ENCODE measurements around the gene PSMD12. TPM values are rescaled to one million over a fixed set of nuclear protein-coding genes. Genes with fewer than 3 reads are reported as not detected.

The PSMD12 gene
- total and polyA plus RNA-seq, 9 of the 15 experiments (the other 6 are each of a cell fraction or from before 2014, with no cell fraction given): 36.6 to 150 (median 65.5) TPM

- Histone ChIP-seq H3K4me1 (replicated peaks in 1 of 2; ENCODE audit: control insufficient read depth in 2 of 2, insufficient read depth in 2 of 2, low read length in 2 of 2) (no peaks in the 10 kb centered on the region), H3K27me3 (ENCODE audit: control insufficient read depth in 2 of 2, insufficient read depth in 2 of 2, low read length in 2 of 2) (no peaks in the 10 kb centered on the region), H3K4me2 (ENCODE audit: insufficient read depth, low read length) (no peak overlapping the region), H3K4me3 (no peak overlapping the region), H3K36me3 (ENCODE audit: control insufficient read depth, insufficient read depth, low read length) (peaks cover 89% of the 10 kb centered on the region), H2AFZ (ENCODE audit: low read depth, low read length) (no peak overlapping the region), H4K20me1 (replicated peaks; ENCODE audit: control insufficient read depth, insufficient read depth, low read length) (no peaks in the 10 kb centered on the region), H3K9me3 (replicated peaks; ENCODE audit: control insufficient read depth, insufficient read depth, low read depth, low read length) (no peaks in the 10 kb centered on the region), H3K27ac (ENCODE audit: extremely low read depth, low read depth, low read length) (no peak overlapping the region), H3K9ac (ENCODE audit: insufficient read depth in 1 of 2, low read depth in 2 of 2, low read length in 2 of 2) (no peak overlapping the region), H3K9me1 (ENCODE audit: control insufficient read depth, insufficient read depth, low read length) (no peaks in the 10 kb centered on the region), H3K79me2 (ENCODE audit: control insufficient read depth, insufficient read depth, low read length) (peaks cover 3% of the 10 kb centered on the region; the same call in 1 of the 3 replicates)
- FAIRE-seq (no peak), DNase-seq (ENCODE audit: extremely low read depth in 1 of 4, low spot score in 3 of 4) (no peak), ATAC-seq (no peak)
- ChIA-PET POLR2A (interaction anchor here (1.9 kb wide), 1 partner anchor 8 kb away, joined by 5 read pairs; no protein-coding TSS in a partner anchor), CTCF (ENCODE audit: low intra/inter-chr PET ratio) (no interaction called here)
- TF ChIP-seq POLR2A (conservative IDR thresholded peaks at IDR 0.05) (0 out of 2 replicates have a peak, but pooled peaks have one; percentile 22), CHD7 (IDR thresholded peaks at IDR 0.05; ENCODE audit: low read depth, low read length) (no peak), ZNF280B (CRISPR knock-in tag; IDR thresholded peaks at IDR 0.05) (no peak), ZNF121 (CRISPR knock-in tag; conservative IDR thresholded peaks at IDR 0.05) (no peak)
- TF ChIP-seq, protein P1, sequence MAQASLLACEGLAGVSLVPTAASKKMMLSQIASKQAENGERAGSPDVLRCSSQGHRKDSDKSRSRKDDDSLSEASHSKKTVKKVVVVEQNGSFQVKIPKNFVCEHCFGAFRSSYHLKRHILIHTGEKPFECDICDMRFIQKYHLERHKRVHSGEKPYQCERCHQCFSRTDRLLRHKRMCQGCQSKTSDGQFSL (CRISPR knock-in tag; IDR thresholded peaks at IDR 0.05): no peak
- TF ChIP-seq, protein P1 (tag; IDR thresholded peaks at IDR 0.05): no peak
- in situ Hi-C loops (cut with MboI): no loop called here
- no TSS peak for BruUV-seq (replicated peaks)
- 100% methylated on average over 3 of the region's 3 CpGs for WGBS (ENCODE audit: insufficient coverage, low coverage, missing lambda C conversion rate)
- intact Hi-C loops (cut with micrococcal nuclease): no loop called here
Measured at GRCh38 chr17:67347826-67348225, 18.6 kb downstream of the PSMD12 start.

All from K562 (cell line).